NOMO-1 (cell line): ENCODE results near the gene EHF.

Experiments
- DNase-seq, 2 experiments: peaks; one replicate each; lab custom pipeline; 2025; ENCODE audit not compliant: unreplicated experiment in 2 of 2; lab: John Stamatoyannopoulos, UW

EHF gene

DNA sequence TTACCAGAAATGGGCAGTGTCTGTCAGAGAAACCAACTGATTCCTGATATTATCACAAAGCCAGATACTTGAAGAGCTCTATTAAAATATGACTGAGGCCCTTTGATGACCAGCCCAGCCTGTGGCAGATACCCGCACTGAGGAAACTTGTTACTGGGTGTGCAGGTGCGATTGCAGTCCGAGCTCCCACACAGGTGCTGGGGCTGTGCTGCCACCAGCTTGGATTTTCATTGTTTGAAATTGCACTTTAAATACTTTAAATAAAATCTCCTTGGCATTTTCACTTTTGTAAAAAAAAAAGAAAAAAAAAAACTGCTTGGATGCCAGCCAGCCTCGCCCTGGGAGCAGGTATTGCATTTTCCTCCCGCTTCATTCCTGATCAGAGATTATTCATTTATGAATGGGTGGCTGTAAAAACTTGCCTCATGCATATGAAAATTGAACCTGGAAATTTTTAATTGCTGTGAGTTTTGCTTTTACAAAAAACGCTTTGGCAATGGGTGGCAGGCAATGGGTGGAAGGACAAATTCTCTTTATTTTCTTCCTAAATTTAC lies 21.2 kb downstream of the EHF start:
- no peak for DNase-seq

GRCh38 chr11:34642873-34643272 lies 22.0 kb downstream of the EHF start:
- no peak for DNase-seq

DNA sequence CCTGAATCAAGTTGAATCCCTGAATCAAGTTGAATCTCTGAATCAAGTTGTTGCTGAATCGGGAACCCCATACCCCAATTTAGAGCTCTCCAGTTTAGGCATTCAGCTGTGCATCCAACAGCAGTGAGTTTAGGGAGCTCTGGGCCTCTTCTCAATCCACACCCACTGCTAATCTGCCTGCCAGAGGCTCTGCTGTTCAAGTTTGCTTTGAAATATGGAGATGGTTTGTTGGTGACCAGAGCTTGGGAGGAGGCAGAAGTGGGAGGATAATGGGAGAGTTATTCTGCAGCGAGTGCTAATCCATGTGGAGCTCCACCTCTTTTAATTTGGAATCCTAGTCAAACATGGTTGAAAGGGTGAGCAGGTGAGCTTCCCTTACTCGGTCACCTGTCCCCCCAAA lies 22.4 kb downstream of the EHF start:
- no peak for DNase-seq

DNA sequence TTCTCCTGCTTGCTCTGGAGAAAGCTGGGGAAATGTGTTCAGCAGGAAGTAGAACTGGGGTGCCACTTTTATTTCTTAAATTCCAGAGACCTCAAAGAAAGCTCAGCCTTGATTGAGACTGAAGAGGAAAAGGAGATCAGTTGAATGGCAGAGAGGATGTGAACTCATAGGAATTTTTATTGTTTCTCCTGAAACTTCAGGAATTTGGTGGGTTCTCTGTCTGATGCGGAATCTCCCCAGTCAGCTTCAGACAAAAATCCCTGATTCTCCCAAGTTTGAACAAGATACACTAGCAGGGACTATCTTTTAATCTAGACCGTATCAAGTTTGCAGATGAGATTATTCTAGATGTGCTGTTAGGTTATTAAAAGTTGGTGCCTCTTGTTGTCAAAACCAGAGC lies 23.0 kb downstream of the EHF start:
- DNase-seq: no peak

GRCh38 chr11:34644669-34645406 lies 23.9 kb downstream of the EHF start:
- DNase-seq: no peak

- DNase-seq: no peak
These were observed 25.5 kb downstream of the EHF start for GRCh38 chr11:34646431-34646830.

- no peak for DNase-seq
These were observed 26.2 kb downstream of the EHF start for GRCh38 chr11:34647131-34647530.

- no peak for DNase-seq
These were observed 26.6 kb downstream of the EHF start for GRCh38 chr11:34647532-34647931.

- no peak for DNase-seq
These were observed 27.1 kb downstream of the EHF start for GRCh38 chr11:34648036-34648435.

DNA sequence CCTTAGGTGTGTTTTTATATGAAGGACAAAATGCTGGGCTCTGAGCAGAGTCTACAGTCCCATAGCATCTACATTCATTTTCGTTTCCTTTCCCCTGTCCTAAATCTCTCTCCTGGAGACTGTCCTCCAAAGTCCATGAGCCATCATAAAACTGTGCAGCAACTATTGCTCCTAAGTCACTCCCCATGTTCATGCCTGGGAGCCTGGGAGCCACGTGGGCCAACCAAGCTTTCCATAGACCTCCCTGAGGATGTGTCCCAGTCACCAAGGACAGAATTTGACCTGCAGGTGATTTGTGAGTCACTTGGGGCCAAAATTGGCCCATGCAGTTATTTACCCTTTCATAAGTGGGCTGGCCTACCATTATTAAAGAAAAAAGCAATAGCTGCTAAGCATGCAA lies 28.7 kb downstream of the EHF start:
- no peak for DNase-seq

DNA sequence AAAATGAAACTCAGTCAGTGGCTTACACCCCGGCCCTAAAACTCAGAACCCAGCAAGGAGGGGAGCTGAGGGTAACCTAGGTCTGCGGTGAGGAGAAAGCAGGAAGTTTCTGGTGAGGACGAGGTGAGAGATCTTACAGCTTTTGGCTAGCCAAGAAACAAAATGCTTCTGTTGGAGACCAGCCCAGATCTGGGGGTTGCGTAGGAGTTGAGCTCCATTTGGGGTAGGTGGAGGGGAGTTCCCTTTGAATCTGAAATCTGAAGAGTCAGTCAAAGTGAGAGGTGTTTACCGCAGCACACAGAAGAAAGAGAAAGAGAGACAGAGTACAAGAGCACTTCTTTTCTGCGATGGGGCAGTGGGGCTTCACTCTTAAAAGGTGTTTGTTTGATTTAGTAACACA lies 29.6 kb downstream of the EHF start:
- DNase-seq: peak; percentile 10 to 30

DNA sequence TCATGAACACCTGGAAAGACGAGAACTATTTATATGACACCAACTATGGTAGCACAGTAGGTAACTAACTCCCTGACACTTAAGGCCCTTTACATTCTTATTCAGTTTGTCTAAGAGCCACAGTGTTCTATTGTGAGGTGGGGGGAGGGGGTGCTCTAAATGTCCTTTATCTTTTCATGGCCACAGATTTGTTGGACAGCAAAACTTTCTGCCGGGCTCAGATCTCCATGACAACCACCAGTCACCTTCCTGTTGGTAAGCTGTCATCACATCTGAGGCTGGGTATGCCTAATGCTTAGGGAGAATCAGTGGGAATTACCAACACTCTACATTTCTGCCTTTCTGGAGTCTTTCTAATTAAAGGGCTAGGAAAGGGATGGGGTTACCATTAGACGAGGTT lies 30.7 kb downstream of the EHF start:
- no peak for DNase-seq

DNA sequence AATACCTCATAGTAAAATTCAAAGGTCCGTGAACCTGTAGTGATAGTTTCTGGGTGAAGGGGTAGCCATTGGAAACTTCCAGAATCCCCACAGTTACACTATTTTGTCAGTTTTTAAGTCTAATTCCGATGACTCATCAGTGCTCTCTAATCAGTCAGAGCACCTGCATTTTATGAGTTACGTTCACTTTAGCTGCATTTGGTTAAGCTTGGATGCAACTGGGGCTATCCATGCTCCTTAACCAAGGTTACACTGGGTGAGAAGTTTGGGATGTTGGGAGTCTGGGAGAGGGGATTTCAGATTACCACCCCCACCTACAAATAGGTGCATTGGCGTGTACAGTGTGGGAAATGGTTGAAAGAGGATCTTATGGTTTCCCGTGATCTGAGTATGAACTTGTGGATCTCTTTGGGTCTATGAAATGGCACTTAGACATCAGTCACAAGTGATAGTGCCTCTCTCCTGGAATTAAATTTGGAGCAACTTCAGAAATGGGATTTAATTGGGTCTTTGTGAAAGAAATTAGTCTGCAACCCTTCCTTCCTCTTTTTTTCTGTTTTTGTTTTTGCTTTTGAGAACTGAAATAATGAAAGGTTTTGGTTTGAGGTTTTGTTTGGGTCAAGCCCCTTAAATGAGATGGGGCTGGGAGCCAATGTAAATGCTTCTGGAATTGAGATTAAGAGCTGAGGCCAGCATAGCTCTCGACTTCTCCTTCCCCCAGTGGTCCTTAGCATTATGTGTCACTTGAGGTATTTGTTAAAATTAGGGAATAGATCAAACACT lies 31.5 kb downstream of the EHF start:
- DNase-seq: peak; percentile 37 to 57

DNA sequence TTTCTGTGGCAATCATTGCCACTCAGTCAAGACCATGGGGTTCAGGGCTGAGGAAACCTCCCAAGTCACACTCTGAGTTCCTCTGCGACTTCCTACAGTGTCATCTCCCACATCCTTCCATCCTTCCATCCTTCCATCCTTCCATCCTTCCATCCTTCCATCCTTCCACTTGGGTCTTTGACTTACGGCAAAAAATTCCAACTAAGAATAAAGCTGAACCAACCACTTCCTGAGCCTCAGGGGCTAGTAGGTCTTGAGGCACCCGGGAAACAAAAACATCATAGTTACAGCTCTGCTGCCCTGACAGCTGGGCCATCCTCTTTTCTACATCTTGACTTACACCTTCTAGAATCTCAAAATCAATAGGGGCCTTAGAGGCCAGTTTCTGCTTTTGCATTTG lies 32.1 kb downstream of the EHF start:
- DNase-seq: peak in 1 of 2 experiments; percentile 7

- DNase-seq: peak; percentile 58 to 71
These were observed 33.1 kb downstream of the EHF start for GRCh38 chr11:34653851-34654482.

DNA sequence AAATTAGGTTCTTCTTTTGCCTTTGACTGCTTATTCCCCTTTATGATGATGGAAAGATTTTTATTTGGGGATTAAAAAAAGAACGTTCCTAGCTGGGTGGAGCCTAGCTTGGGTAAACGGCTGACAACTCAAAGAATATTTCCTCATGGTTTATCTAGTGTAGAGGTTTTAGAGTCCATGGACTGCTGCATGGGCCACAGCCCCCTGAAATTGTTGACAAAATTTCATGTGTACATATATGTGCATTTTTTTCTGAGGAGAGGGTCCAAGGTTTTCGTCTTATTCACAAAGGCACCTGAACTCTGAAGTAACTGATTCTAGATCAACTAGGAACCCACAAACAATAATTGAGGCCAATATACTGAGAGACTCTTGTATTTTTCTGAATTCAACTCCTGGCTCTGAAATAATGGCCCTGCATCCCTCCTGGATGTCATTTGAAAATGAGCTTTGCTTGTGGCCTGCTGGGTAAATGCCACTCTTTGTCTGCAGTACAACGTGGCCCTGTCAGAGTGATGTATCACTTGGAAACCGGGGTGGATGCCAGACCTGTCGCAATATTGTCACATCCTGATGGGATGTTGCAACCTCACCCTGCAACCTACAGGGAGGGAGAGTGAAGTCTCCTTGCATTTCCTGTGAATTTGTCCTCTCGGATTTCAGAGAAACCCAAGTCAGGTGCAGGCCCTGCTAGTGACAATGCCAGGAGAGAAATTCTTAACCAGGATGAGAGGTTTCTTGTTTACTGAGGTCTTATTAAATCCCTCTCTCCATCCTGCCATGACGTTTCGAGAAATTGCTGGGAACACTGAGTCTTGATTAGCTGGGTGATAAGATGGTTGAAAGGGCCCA lies 33.8 kb downstream of the EHF start:
- peak; percentile 46 to 63 for DNase-seq

GRCh38 chr11:34655335-34656008 lies 34.6 kb downstream of the EHF start:
- peak in 1 of 2 experiments; percentile 5 for DNase-seq

DNA sequence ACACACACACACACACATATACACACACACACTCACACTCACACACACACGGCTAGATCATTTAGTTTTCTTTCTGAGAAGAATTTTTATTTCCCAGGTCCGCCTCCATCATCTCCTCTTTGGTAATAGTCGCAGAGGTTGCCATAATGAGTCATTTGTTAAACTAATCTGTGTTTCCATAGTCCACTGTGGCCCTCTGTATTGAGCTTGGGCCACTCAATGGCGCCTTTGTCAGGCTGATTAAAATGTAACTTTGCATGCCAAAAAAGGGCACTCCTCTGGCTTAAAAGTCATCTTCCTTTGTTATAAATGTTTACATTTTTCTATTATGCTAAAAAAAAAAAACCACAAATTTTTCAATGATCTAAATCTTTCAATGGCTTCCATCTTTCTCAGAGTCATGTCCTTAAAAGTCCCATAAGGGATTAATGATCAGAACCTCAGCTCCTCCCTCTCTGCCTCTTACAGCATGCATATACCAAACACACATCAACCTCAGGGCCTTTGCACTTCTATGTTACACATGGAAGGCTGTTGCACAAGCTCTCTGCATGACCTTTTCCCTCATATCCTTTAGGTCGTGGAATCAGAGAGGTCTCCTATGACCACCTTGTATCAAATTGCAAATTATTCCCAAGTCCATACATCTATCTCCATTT lies 35.3 kb downstream of the EHF start:
- no peak for DNase-seq
